Hepatocyte (in vitro differentiated cells): ENCODE data around the gene LMBR1L. TPM values are rescaled to one million over a fixed set of nuclear protein-coding genes. Genes with fewer than 3 reads are reported as not detected.
A peak's percentile ranks its signal among the peaks of the same experiment; 100 is the strongest.

Experiments
- DNase-seq: peaks from one replicate; pipeline ENCODE4 v3.0.0-alpha.2; 2016; ENCODE audit warnings: low spot score
- H2AFZ ChIP-seq: fragments of 200-600 bp; sonication (generic); 2 replicates; pipeline ENCODE4 v1.6.0; 2016; ENCODE audit warnings: antibody characterized with exemption, mild to moderate bottlenecking
- H3K27ac ChIP-seq: fragments of 200-600 bp; sonication (generic); 2 replicates; pipeline ENCODE4 v1.5.1; 2016; ENCODE audit warnings: mild to moderate bottlenecking
- H3K27me3 ChIP-seq: fragments of 200-600 bp; sonication (generic); 2 replicates; pipeline ENCODE4 v1.6.1; 2016
- H3K36me3 ChIP-seq: fragments of 200-600 bp; sonication (generic); replicated peaks from 2 replicates; pipeline ENCODE4 v1.5.1; 2016; ENCODE audit warnings: low read depth; ENCODE audit not compliant: insufficient read depth
- H3K4me1 ChIP-seq: fragments of 200-600 bp; sonication (generic); 2 replicates; pipeline ENCODE4 v1.5.1; 2016; ENCODE audit warnings: mild to moderate bottlenecking, moderate library complexity; ENCODE audit not compliant: insufficient read depth
- H3K4me2 ChIP-seq: fragments of 200-600 bp; sonication (generic); 2 replicates; pipeline ENCODE4 v1.6.0; 2016
- H3K4me3 ChIP-seq: fragments of 200-600 bp; sonication (generic); 2 replicates; pipeline ENCODE4 v1.5.1; 2016; ENCODE audit warnings: mild to moderate bottlenecking
- H3K79me2 ChIP-seq: fragments of 200-600 bp; sonication (generic); 2 replicates; pipeline ENCODE4 v1.6.0; 2017; ENCODE audit warnings: mild to moderate bottlenecking
- H3K9me2 ChIP-seq: fragments of 200-600 bp; sonication (generic); replicated peaks from 2 replicates; pipeline ENCODE4 v1.6.0; 2017; ENCODE audit warnings: mild to moderate bottlenecking; ENCODE audit not compliant: insufficient read depth
- H3K9me3 ChIP-seq: fragments of 200-600 bp; sonication (generic); 2 replicates; pipeline ENCODE4 v1.5.1; 2016; ENCODE audit warnings: low read depth, mild to moderate bottlenecking
- H4K20me1 ChIP-seq: fragments of 200-600 bp; sonication (generic); 2 replicates; pipeline ENCODE4 v1.6.0; 2016; ENCODE audit warnings: mild to moderate bottlenecking; ENCODE audit not compliant: insufficient read depth, poor library complexity, severe bottlenecking
- EZH2 ChIP-seq: fragments of 200-600 bp; sonication (generic); IDR thresholded peaks from 2 replicates; pipeline ENCODE4 v1.6.1; 2016; ENCODE audit warnings: antibody characterized with exemption, mild to moderate bottlenecking, borderline replicate concordance
- EZH2phosphoT487 ChIP-seq: fragments of 200-600 bp; sonication (generic); IDR thresholded peaks from one replicate; pipeline ENCODE4 v1.6.1; 2018; ENCODE audit warnings: antibody characterized with exemption, mild to moderate bottlenecking, low read depth, moderate library complexity; ENCODE audit not compliant: unreplicated experiment, severe bottlenecking
- WGBS: methylation state at CpG from one replicate; pipeline ENCODE4 v1.1.6; 2016; ENCODE audit warnings: low lambda C conversion rate; ENCODE audit errors: missing lambda C conversion rate; 5-methylcytosine and 5-hydroxymethylcytosine counted together
- polyA plus RNA-seq: library from polyadenylated mRNA; unstranded; fragments of >200 nt; fragmentation: Nextera tagmentation; extraction: Ambion mirVana; gene quantifications from 2 replicates; pipeline ENCODE4 v1.2.1, GENCODE V29; 2016
- total RNA-seq: library from RNA; depleted of rRNA; stranded (reverse); fragments of >200 nt; gene quantifications from 2 replicates; pipeline ENCODE4 v1.2.3, GENCODE V29; 2014
- TF ChIP-seq, protein P1 (sequence below): fragments of 200-600 bp; sonication (generic); IDR thresholded peaks from 2 replicates; pipeline ENCODE4 v1.5.1; 2016; ENCODE audit warnings: antibody characterized with exemption, mild to moderate bottlenecking; ENCODE audit not compliant: poor library complexity

The LMBR1L gene
- total and polyA plus RNA-seq, 2 experiments from 2014 or later = 33.3 to 74.1 TPM

DNA sequence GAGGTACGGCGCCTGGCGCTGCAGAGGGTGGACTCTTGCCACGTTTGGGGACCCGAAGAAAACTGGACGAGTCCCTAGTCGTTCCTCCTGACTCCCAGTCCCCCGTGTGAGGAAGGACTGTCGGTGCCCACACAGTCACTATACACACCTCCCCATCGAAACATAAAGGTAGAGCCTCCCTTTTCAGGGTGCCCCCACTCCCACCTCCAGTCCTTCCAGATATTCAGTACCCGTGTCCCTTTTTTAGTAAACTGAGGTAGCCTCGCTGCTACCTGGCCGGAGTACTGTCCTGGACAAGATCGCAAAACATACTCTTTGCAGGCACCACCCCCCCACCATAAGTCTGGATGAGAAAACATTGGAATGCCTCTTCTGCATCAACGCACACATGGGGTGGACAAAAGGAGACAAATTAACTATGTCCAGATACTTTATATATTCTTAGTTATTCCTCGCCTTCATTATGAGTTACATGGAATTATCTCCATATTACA, 49.4 kb downstream of the LMBR1L start:
- 16% methylated on average over 16 of the region's 16 CpGs for WGBS
- no peaks in the 10 kb centered on the region for H3K9me2 ChIP-seq
- TF ChIP-seq EZH2phosphoT487 (no peak), EZH2 (no peak)
- TF ChIP-seq, protein P1, sequence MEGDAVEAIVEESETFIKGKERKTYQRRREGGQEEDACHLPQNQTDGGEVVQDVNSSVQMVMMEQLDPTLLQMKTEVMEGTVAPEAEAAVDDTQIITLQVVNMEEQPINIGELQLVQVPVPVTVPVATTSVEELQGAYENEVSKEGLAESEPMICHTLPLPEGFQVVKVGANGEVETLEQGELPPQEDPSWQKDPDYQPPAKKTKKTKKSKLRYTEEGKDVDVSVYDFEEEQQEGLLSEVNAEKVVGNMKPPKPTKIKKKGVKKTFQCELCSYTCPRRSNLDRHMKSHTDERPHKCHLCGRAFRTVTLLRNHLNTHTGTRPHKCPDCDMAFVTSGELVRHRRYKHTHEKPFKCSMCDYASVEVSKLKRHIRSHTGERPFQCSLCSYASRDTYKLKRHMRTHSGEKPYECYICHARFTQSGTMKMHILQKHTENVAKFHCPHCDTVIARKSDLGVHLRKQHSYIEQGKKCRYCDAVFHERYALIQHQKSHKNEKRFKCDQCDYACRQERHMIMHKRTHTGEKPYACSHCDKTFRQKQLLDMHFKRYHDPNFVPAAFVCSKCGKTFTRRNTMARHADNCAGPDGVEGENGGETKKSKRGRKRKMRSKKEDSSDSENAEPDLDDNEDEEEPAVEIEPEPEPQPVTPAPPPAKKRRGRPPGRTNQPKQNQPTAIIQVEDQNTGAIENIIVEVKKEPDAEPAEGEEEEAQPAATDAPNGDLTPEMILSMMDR = no peak
- peak; percentile 4 for DNase-seq
- H4K20me1 ChIP-seq = peaks cover 35% of the 10 kb centered on the region
- peak overlapping the region; percentile 100 for H3K4me3 ChIP-seq
- H3K27ac ChIP-seq = peak overlapping the region; percentile 99
- H3K9me3 ChIP-seq = no peaks in the 10 kb centered on the region
- H3K36me3 ChIP-seq = no peaks in the 10 kb centered on the region
- H3K27me3 ChIP-seq = no peaks in the 10 kb centered on the region
- peak overlapping the region; percentile 99 for H3K4me2 ChIP-seq
- peaks cover 46% of the 10 kb centered on the region for H3K79me2 ChIP-seq
- peaks cover 29% of the 10 kb centered on the region for H3K4me1 ChIP-seq
- peak overlapping the region; percentile 98 for H2AFZ ChIP-seq

DNA sequence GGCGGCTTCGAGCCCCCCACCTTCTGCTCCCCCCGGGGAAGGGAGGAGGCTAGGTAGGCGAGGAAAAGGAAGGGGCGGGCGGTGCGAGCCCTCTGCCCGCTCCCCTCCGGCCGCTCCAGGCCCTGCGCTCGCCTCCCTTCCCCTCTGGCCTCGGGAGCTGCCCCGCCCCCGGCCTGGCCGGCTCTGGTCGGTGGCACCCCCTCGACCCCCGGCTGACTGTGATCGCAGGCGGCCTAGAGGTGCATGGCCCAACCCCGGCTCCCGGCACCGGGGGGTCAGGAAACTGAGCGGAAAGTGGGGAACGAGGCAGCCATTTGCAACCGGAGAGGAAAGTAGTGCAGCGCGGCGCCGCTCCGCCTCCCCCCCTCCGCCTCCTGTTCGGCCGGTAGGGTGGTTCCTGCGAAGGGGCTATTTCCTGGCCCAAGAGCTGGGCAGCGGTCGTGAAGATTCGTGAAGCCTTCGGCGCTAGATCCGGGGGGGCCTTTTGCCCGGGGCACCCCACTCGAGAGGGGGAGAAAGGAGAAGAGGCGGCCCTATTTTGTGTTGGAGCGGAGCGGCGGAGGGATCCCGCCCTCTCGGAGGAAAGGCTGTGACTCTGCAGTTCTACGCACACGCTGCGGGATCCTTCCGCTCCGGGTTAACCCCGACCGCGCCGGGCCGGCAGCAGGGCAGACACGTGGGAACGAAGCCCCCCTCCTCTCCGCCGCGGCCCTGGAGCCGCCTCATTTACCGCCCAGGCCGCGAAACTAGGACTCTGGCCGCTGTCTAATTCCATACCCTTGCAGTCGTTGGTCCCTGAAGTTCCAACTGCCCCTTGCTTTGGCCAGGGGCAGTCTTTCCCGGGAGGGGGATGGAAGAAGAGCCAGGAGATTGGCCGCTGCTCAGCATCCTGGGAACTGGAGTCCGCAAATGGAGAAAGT, 50.1 kb downstream of the LMBR1L start, which contains the start of gene KMT2D:
Gene KMT2D (minus strand): TSS at position 558 of the 920 bp plus-strand sequence. CDS start 5,470 bp downstream, outside the sequence.
- TF ChIP-seq EZH2phosphoT487 (no peak), EZH2 (no peak)
- TF ChIP-seq, protein P1 = peak; percentile 21
- no peaks in the 10 kb centered on the region for H3K36me3 ChIP-seq
- peaks cover 42% of the 10 kb centered on the region for H4K20me1 ChIP-seq
- H3K79me2 ChIP-seq = peaks cover 53% of the 10 kb centered on the region
- peak within 1 kb of the TSS; percentile 99 for H3K4me2 ChIP-seq
- peak within 1 kb of the TSS; percentile 100 for H3K4me3 ChIP-seq
- no peaks in the 10 kb centered on the region for H3K27me3 ChIP-seq
- peaks cover 34% of the 10 kb centered on the region for H3K4me1 ChIP-seq
- no peaks in the 10 kb centered on the region for H3K9me2 ChIP-seq
- WGBS = under 1% methylated on average over 32 of the region's 74 CpGs
- peak within 1 kb of the TSS; percentile 98 for H2AFZ ChIP-seq
- H3K27ac ChIP-seq = peak within 1 kb of the TSS; percentile 99
- no peaks in the 10 kb centered on the region for H3K9me3 ChIP-seq
- peak; percentile 95 for DNase-seq

DNA sequence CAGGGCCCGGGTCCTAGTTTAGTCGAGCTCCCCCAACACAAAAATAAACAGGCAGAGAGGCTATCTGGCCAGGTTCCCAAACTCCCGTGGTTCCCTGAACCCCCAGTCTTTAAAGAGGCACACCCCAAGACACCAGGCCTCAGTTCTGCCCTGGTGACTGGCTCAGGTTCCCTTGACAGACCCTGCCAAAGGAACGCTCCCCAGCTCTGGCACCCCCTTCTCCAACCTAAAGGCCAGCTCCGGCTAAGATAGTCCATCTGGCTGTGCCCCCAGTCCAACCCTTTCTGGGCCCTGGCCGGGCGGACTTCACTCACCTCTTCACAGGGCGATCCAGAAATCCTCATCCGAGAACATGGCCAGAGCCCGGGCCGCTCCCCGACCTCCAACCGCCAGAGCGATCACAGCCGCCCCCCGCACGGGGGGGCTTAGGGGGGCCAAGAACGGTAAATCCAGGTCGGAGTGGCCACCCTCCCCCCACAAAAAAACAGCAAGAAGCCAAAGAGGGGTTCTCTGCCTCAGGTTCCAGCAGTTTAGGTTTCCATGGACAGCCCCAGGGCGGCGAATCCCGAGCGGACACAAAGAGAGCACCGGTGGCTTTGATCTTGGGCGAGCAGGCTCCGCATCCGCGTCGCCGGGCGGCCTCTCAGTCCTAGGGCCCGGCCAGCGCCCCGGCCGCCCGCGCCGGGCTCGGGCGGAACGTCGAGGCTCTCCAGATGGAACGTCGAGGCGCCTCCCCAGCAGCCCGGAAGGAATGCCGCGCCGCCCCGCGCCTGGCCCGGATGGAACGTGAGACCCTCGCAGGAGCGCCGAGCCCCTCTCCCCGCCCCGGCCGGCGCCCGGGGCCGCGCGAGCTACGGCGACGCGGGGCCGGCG, 51.1 kb downstream of the LMBR1L start:
- H2AFZ ChIP-seq = peak overlapping the region; percentile 36
- WGBS = under 1% methylated on average over 48 of the region's 70 CpGs

More for the DNA sequence above, 51.1 kb downstream of the LMBR1L start:
- Histone ChIP-seq H3K4me3 (peak overlapping the region; percentile 100), H3K9me3 (no peaks in the 10 kb centered on the region), H3K79me2 (peaks cover 63% of the 10 kb centered on the region), H3K27me3 (no peaks in the 10 kb centered on the region), H3K4me1 (peaks cover 34% of the 10 kb centered on the region), H3K4me2 (peak overlapping the region; percentile 99), H3K36me3 (no peaks in the 10 kb centered on the region), H3K9me2 (no peaks in the 10 kb centered on the region), H4K20me1 (peaks cover 51% of the 10 kb centered on the region), H3K27ac (peak overlapping the region; percentile 99)
- TF ChIP-seq, protein P1 = no peak
- no peak for TF ChIP-seq EZH2
- no peak for TF ChIP-seq EZH2phosphoT487
- DNase-seq = peak; percentile 69
